ENCODE results near the gene SMAD3.

- no peak for TF ChIP-seq CTCF (IDR thresholded peaks at IDR 0.05)
- no peak for TF ChIP-seq POLR2A (IDR thresholded peaks at IDR 0.05)
- TF ChIP-seq POLR2AphosphoS5 (IDR thresholded peaks at IDR 0.05), result no peak
Measured at GRCh38 chr15:67091071-67091979, 25.9 kb downstream of the SMAD3 start.
